GM21576 (cell line): ENCODE measurements around the gene DLGAP4.

ENCODE experiments used
- ATAC-seq: cut with Tn5 transposase; IDR thresholded peaks from one replicate; pipeline ENCODE4 v1.9.1; 2021; ENCODE audit warnings: mild to moderate bottlenecking, moderate library complexity; ENCODE audit not compliant: unreplicated experiment

The DLGAP4 gene

DNA sequence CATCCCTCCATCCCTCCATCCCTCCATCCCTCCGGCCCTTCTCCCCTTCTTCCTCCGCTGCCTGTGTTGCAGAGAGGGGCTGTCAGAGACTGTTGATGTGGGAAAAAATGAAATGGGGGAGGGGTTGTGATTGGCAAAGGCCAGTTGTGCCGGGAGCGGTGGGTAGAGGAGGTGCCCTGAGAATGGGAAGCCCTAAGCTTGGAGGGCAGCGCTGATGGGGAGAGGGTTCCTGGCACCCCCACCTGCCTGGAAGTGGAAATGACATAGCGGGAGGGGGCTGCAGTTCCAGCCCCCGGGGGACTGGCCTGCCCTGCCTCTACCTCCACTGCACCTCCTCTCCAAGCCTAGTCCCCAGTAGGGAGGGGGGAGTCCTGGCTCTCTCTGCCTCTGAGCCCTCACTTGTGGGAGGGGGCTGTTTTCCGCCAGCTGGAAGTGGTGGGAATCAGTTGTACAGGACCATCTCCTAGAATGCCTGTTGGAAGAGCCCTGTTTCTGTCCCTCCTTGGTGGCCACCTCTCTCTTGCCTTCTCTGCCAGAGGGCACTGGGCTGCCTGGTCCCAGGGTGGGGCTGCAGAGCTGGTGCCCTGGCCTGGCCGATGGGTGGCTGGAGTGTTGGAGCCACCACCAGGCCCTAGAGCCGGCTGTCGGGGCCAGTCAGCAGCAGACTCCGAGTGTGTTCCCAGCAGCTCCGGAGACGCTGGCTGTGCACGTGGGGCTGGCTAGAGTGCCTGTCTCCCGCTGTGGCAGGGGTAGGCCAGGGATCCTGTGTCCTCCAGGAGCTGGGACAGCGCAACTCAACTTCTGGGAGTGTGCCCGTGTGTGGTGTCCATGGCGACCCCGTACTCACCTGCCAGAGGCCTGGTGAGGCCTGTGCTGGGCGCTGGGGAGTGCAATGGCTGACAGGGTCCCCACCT is 1.5 kb downstream of the DLGAP4 start:
- no peak for ATAC-seq

DNA sequence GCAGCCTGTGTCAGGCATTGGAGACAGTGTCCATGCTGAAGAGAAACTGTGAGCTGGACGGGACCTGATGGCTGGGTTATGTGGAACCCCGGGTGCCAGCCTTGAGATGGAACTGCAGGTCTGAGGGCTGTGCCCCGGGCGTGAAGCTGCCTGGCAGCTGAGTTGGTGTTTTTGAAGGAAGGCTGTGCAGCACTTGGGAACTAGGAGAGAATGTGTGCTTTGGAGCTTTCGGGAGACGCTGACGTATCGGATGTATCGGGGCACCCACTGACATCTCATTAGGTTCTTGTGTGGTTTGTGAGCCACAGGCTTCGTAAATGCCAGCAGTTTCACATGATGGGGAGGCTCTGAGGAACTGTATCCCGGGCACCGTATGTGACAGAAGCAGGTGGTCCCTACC is 2.2 kb downstream of the DLGAP4 start:
- no peak for ATAC-seq

DNA sequence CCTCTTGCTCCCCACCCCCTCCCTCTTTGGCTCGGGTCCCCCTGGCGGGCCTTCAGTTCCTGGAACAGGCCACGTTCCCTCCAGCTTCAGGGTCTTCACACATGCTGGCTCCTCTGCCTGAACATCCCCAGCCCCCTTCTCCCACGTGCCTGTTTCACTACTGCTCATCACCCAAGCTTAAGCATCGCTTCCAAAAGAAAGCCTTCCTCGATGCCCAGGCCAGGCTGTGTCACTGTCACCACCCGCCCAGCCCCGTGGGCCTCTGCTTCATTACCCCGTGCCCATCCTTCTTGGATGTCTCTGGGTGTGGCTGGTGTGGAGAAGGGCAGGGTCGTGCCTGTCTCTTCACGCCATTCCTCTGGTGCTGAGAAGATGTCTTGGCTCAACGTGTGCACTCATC is 2.8 kb downstream of the DLGAP4 start:
- no peak for ATAC-seq

GRCh38 chr20:36309643-36310042 is 3.5 kb downstream of the DLGAP4 start:
- no peak for ATAC-seq

DNA sequence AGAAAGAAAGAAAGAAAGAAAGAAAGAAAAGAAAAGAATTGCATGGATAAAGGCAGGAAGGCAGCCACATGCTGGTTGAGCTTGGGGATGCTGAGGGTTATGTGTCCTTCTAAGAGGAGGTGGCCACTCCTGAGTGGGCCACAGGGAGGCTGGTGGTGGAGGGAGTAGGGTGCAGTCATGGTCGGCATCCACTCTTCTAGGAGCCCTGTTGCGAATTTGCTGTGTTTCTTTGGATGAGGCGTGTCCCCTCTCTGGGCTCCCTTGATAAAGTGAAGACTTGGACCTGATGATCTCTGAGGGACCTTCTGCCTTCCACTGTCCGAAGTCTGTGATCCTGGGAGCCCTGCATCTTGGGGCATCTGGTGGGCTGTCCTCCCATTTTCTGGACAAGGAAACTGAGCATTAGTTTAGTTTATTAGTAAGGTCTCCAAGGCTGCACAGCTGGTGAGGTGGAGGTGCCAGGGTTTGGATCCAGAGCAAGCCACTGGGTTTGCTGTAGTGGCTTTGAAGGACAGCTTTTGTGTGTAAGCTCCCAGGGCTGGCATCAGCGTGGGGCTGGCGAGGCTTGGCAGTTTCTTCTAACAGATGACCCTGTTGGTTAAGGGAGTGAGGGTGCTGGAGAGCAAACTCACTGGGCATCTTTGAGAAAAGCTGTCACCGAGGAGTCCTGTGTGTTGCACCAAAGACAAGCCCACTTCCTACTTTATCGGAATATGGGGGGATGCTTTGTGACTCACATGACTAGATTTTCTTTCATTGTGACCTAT is 4.3 kb downstream of the DLGAP4 start:
- no peak for ATAC-seq

DNA sequence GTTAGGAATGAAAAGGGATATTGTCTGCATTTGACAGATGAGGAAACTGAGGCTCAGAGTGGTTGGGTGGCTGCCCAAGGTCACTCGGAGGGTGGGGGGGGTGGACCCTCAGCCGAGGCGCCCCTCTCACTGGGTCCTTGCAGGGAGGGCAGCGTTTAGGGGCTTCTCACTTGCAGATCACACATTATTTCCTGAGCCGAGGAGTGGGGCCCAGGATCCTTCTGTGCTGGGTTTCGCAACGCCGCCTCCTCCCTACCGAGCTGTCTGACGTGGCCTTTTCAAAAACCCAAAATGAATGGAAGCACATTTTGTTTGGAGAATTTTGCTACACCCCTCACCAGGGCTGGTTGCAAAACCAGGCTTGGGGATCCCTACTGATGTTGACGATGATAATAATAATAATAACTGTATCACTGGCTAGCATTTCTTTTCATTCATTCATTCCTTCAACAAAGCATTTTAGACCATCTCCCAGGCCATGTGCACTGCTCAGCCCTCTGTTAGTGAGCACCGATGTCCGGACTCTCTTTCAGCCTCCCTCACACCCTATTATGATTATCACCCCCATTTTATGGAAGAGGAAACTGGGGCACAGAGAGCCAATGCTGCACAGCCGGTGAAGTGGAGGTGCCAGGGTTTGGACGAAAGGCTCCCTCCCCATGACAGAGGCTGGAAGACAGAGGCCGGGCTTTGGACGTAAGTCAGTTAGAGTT is 5.2 kb downstream of the DLGAP4 start:
- ATAC-seq, result no peak

GRCh38 chr20:36311854-36312723 is 6.0 kb downstream of the DLGAP4 start:
- ATAC-seq, result no peak

GRCh38 chr20:36312724-36313441 is 6.7 kb downstream of the DLGAP4 start:
- no peak for ATAC-seq

- ATAC-seq, result no peak
Measured at GRCh38 chr20:36313476-36313875, 7.3 kb downstream of the DLGAP4 start.

DNA sequence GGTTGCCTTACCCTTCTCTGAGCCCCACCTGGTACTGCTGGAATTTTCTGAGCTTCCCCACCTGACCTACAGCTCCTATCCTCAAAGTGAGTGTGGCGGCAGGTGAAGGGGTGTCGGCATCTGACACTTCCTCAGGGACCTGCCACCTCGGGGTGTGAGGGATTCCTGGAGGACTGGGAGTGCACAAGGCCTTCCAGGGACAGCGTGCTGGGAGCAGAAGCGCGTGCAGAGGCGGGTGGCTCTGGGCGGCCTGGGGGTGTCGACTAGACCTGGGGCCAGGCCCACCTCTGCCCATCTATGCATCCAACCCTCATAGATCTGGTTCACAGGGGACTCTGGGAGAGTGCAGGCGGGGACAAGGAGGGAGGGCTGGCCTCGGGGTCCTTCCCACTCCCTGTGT is 7.8 kb downstream of the DLGAP4 start:
- ATAC-seq, result no peak

DNA sequence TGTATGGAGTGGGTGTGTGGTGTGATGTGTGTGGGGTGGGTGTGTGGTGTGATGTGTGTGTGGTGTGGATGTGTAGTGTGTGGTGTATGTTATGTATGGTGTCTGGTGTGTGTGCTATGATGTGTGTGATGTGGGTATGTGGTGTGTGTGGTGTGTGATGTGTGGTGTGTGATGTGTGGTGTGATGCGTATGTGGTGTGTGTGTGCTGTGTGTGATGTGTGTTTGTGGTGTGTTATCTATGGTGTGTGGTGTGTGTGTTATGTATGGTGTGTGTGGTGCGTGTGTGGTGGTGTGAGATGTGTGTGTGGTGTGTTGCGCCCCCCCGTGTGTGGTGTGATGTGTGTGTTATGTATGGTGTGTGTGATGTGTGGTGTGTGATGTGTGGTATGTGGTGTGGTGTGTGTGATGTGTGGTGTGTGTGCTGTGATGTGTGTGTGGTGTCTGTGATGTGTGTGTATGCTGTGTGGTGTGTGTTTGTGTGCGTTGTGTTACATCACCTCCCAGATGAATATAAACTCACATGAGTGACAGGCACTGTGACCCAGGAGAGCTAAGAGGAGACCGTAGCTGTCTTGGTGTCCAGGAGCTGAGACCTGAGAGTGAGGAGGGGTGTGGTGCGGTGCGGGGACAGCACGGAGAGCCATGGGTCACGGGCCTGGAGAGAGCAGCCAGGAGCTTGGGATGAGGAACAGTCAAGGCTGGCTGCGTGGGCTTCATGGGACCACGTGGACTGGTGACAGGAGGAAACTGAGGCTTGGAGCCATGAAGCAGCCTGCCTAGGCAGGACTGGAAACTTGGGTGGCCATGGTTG is 8.8 kb downstream of the DLGAP4 start:
- no peak for ATAC-seq

DNA sequence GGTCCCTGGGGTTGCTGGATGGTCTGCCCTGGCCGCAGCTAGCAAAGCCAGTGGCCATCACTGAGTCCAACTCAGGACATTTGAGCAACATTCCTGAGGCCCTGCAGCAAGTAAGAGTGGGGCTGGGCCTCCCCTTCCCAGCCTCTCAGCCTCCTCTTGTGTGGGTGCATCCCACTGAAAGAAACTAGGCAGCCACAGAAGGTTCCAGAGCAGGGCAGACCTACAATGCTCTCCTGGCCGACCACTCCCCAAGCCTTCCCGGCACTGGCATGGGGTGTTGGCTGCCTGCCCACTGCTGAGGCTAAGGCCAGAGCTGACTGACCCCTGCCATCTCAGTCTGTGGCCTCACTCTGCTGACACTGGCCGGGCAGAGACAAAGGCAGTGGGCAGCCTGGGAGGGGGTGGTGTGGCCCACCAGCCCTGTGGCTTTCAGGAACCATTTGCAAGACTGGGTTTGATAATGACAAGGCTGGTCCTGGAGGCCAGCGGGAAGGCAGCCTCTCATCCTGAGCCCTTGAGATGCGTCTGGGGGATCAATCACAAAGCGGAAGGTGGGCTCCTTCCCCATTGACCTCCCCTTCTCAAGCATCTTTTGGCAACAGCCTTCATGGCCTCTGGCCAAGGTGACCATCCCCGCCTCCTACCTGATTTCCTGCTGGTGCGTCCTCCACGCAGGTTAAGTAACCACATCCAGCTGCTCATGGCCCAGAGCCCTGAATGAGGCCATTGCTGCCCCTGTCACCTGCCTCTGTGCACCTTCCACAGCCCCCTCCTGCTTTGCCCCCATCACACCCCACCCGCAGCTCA is 9.6 kb downstream of the DLGAP4 start:
- ATAC-seq, result no peak

- no peak for ATAC-seq
Measured at GRCh38 chr20:36317675-36318074, 11.5 kb downstream of the DLGAP4 start.

GRCh38 chr20:36318166-36318565 is 12.0 kb downstream of the DLGAP4 start:
- no peak for ATAC-seq

DNA sequence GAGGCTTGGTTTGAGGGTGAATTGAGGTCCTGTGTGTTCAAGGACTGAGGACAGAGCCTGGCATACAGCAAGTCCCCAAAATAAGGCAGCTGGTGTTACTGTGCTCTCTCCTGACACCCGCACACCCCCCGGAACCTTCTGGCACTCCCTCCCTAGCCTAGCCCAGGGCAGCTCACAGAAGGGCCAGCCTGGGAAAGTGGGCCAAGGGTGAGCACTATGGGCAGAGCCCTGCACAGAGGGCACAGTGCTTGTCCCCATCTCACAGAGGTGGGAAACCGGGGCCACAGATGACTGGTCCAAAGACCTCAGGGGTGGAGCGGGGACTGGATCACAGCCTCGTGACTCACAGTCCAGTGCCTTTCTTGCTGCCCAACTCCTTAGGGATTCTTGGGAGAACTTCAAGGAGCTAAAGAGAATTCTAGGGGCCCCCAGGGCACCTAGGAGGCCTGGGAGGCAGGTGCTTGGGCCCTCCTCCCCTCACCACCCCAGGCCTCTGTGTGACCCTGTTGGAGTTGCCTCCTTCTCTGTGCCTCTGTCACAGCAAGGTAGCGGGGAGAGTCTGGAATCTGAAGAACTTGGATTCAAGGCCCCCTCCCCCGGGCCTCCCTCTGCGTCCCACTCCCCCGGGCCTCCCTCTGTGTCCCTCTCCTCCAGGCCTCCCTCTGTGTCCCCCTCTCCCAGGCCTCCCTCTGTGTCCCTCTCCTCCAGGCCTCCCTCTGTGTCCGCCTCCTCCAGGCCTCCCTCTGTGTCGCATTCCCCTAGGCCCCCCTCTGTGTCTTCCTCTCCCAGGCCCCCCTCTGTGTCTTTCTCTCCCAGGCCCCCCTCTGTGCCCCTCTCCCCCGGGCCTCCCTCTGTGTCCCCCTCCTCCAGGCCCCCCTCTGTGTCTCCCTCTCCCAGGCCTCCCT is 13.5 kb downstream of the DLGAP4 start:
- ATAC-seq, result no peak

DNA sequence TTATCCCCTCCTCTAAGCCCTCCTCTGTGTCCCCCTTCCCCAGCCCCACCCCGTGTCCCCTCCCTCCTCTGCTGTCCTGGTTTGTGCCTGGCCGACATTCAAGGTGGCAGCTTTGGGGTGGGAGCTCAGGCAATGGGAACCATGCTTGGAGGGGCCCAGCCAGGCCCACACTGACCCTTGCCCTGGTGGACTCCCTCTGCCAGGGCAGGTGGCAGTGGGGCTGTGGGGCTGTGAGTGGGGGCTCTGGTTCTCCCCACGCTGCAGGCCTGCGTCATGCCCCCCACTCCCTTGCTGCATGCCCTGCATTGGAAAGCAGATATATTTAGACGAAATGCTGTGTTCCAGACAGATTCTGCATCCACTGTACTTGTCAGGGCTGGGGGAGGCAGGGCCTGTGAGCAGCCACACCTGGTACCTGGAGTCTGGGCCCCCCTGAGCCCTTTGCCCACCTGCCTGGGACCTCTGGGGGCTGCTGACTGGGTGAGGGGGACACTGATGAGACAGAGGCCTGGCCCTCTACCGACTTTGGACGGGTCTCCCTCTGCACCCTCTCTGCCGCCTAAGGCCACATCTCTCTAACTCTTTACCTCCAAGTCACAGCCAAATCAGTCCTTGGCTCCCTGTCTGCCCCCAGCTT is 14.2 kb downstream of the DLGAP4 start:
- no peak for ATAC-seq
